Endothelial cell of umbilical vein (primary cell): ENCODE measurements around the gene ACCSL. TPM values are rescaled to one million over a fixed set of nuclear protein-coding genes. Genes with fewer than 3 reads are reported as not detected.

Source experiments
- BruUV-seq: library from RNA; stranded (reverse); fragments of 400-500 nt; replicated peaks from 2 replicates; lab custom pipeline; 2021; lab: Mats Ljungman, UMichigan
- CTCF ChIA-PET: fragments of 300-600, 350-600 bp; sonication (Branson Sonifier 250); formaldehyde crosslinking; loops from one replicate; lab custom pipeline; 2021; ENCODE audit warnings: antibody characterized with exemption, inconsistent platforms; lab: Charles Lee
- POLR2A ChIA-PET: fragments of 300-600, 350-600 bp; sonication (Branson Sonifier 250); formaldehyde crosslinking; loops from one replicate; lab custom pipeline; 2021; ENCODE audit warnings: antibody characterized with exemption, inconsistent platforms; lab: Charles Lee
- DNase-seq: peaks from one replicate; pipeline ENCODE4 v3.0.0-alpha.2; 2011; ENCODE audit warnings: low read depth, low spot score
- FAIRE-seq: peaks from 2 replicates; lab custom pipeline; 2011; peaks lifted over from hg19 to GRCh38; lab: Jason Lieb, UNC
- H2AFZ ChIP-seq: 2 replicates; pipeline ENCODE4 v1.6.0; 2012; ENCODE audit warnings: low read depth, low read length, control low read depth, inconsistent platforms
- H3K27ac ChIP-seq: 2 replicates; pipeline ENCODE4 v1.5.1; 2011; ENCODE audit warnings: low read depth, mild to moderate bottlenecking, control low read depth, low read length, moderate library complexity; ENCODE audit not compliant: insufficient read depth
- H3K27me3 ChIP-seq, 2 experiments: 2 replicates each; pipeline versions ENCODE4 v1.6.0 to v1.6.1; 2011; ENCODE audit warnings: low read length in 2 of 2, mixed read lengths in 1 of 2; ENCODE audit not compliant: control insufficient read depth in 2 of 2, insufficient read depth in 2 of 2
- H3K36me3 ChIP-seq, 2 experiments: 2 replicates in 1 of 2; 3 replicates in 1 of 2; pipeline ENCODE4 v1.5.1; 2011; ENCODE audit warnings: low read length in 2 of 2, mild to moderate bottlenecking in 1 of 2, moderate library complexity in 1 of 2; ENCODE audit not compliant: control insufficient read depth in 2 of 2, insufficient read depth in 2 of 2; ENCODE audit errors: extremely low read depth in 1 of 2
- H3K4me1 ChIP-seq: 3 replicates; pipeline ENCODE4 v1.5.1; 2011; ENCODE audit warnings: mild to moderate bottlenecking, low read length; ENCODE audit not compliant: control insufficient read depth, insufficient read depth; ENCODE audit errors: extremely low read depth
- H3K4me2 ChIP-seq: 2 replicates; pipeline ENCODE4 v1.6.1; 2011; ENCODE audit warnings: low read length, control low read depth, mixed read lengths; ENCODE audit not compliant: insufficient read depth
- H3K4me3 ChIP-seq, 3 experiments: fragments of 200-600 bp in 1 of 3; sonication (generic), shearing (Covaris generic) in 1 of 3; replicated peaks in 1 of 3; 2 replicates each; pipeline ENCODE4 v1.5.1; 2011 to 2016; ENCODE audit warnings: control low read depth in 3 of 3, low read length in 3 of 3, mild to moderate bottlenecking in 2 of 3, inconsistent platforms in 1 of 3, low read depth in 1 of 3, moderate library complexity in 1 of 3; ENCODE audit not compliant: insufficient read depth in 1 of 3
- H3K79me2 ChIP-seq: 2 replicates; pipeline ENCODE4 v1.6.0; 2012; ENCODE audit warnings: low read length, inconsistent platforms; ENCODE audit not compliant: control insufficient read depth, insufficient read depth
- H3K9ac ChIP-seq: replicated peaks from 2 replicates; pipeline ENCODE3; 2011; ENCODE audit warnings: low read length, control low read depth; ENCODE audit not compliant: insufficient read depth; ENCODE audit errors: extremely low read depth
- H3K9me1 ChIP-seq: replicated peaks from 3 replicates; pipeline ENCODE4 v1.6.0; 2011; ENCODE audit warnings: mild to moderate bottlenecking, low read length; ENCODE audit not compliant: control insufficient read depth, insufficient read depth; ENCODE audit errors: extremely low read depth
- H3K9me3 ChIP-seq: replicated peaks from 2 replicates; pipeline ENCODE4 v1.5.1; 2012; ENCODE audit warnings: low read length, inconsistent platforms; ENCODE audit not compliant: control insufficient read depth, insufficient read depth
- H4K20me1 ChIP-seq: replicated peaks from 2 replicates; pipeline ENCODE3; 2011; ENCODE audit warnings: mild to moderate bottlenecking, low read length; ENCODE audit not compliant: control insufficient read depth, insufficient read depth; ENCODE audit errors: extremely low read depth
- CTCF ChIP-seq, 2 donors: IDR thresholded peaks; 1 replicate in 1 of 2; 2 replicates in 1 of 2; pipeline ENCODE4 v1.5.1; 2011; ENCODE audit warnings: low read length in 2 of 2, mild to moderate bottlenecking in 2 of 2, moderate library complexity in 2 of 2, control low read depth in 1 of 2, inconsistent platforms in 1 of 2, low read depth in 1 of 2; ENCODE audit not compliant: insufficient read depth in 1 of 2; ENCODE audit errors: extremely low read depth in 1 of 2
- EZH2 ChIP-seq: IDR thresholded peaks from 2 replicates; pipeline ENCODE4 v1.6.1; 2012; ENCODE audit warnings: borderline replicate concordance, low read depth, mild to moderate bottlenecking, moderate library complexity, low read length, inconsistent platforms; ENCODE audit not compliant: severe bottlenecking
- FOS ChIP-seq: IDR thresholded peaks from 2 replicates; pipeline ENCODE4 v1.6.1; 2011; ENCODE audit warnings: mild to moderate bottlenecking, low read length, moderate library complexity, borderline replicate concordance; ENCODE audit not compliant: insufficient read depth
- GATA2 ChIP-seq: IDR thresholded peaks from 2 replicates; pipeline ENCODE4 v1.7.0; 2011; ENCODE audit warnings: low read depth, mild to moderate bottlenecking, moderate library complexity, mixed read lengths, low read length; ENCODE audit not compliant: insufficient read length, insufficient read depth
- JUN ChIP-seq: IDR thresholded peaks from 2 replicates; pipeline ENCODE4 v1.6.1; 2011; ENCODE audit warnings: borderline replicate concordance, low read depth; ENCODE audit not compliant: insufficient read length, insufficient read depth
- POLR2AphosphoS5 ChIP-seq: IDR thresholded peaks from 2 replicates; pipeline ENCODE4 v1.6.1; 2012; ENCODE audit warnings: low read depth, mild to moderate bottlenecking, control low read depth, low read length, moderate library complexity; ENCODE audit not compliant: insufficient read depth
- dilution Hi-C: fragments of 300-500 bp; cut with MboI; formaldehyde crosslinking; loops from one replicate; pipeline ENCODE4 v1.15.0; 2019; ENCODE audit warnings: low sequenced_read_pairs; ENCODE audit not compliant: extremely low pct_ligation_motif_present
- intact Hi-C: fragments of 100-400 bp; cut with micrococcal nuclease; formaldehyde crosslinking; loops from one replicate; pipeline ENCODE4 v1.10.0; 2022
- polyA plus RNA-seq, 4 experiments: library from polyadenylated mRNA; depleted of rRNA in 3 of 4; stranded (reverse) in 3 of 4; unstranded in 1 of 4; fragments of >200 nt; gene quantifications; 2 replicates each; pipeline versions ENCODE4 v1.2.1 to v1.2.3, GENCODE V29; 2011 to 2012; ENCODE audit warnings: missing spikeins in 1 of 4
- total RNA-seq: library from RNA; stranded (reverse); gene quantifications from 2 replicates; pipeline ENCODE4 v1.2.3, GENCODE V29; 2021

Gene ACCSL
- total and polyA plus RNA-seq, 2 donors (not counting 3 experiments of a cell fraction or from before 2014, with no cell fraction given) = not detected

DNA sequence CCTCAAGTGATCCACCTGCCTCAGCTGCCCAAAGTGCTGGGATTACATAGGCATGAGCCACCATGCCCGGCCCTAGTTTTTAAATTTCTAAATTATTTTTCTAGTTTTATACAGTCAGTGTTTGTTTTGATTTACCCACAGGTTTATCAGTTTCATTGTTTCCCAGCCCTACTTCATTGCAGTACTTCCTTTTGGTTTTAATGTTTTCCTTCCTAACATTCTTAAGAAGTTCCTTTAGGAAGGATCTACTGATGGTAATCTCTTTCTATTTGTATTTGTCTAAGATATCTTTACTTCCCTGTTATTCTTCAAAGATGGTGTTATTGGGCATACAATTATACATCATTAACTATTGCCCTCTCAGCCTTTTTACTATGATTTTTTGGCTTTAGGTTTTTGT is 42.8 kb downstream of the ACCSL start:
- ChIA-PET CTCF (interaction anchor here (0.7 to 5.4 kb wide), 5 partner anchors 14 to 433 kb away, joined by 3 to 112 read pairs (median 3); partner anchors contain the start of gene ACCS), POLR2A (no interaction called here)
- Histone ChIP-seq H3K4me1 (peaks cover 8% of the 10 kb centered on the region), H3K36me3 (no peaks in the 10 kb centered on the region), H3K9ac (no peak overlapping the region), H3K9me1 (no peaks in the 10 kb centered on the region), H3K27me3 (peaks cover 41 to 63% of the 10 kb centered on the region in 2 experiments), H3K27ac (no peak overlapping the region), H3K79me2 (no peaks in the 10 kb centered on the region), H3K4me3 (no peak overlapping the region), H3K9me3 (no peaks in the 10 kb centered on the region), H3K4me2 (peak overlapping the region; percentile 44), H4K20me1 (no peaks in the 10 kb centered on the region), H2AFZ (no peak overlapping the region)
- intact Hi-C loops = no loop called here
- dilution Hi-C loops = no loop called here
- DNase-seq (peak; percentile 78), FAIRE-seq (peak; percentile 47)
- TF ChIP-seq EZH2 (no peak), FOS (peak; percentile 6), JUN (peak; percentile 6), GATA2 (peak; percentile 95), CTCF (IDR thresholded peaks at IDR 0.05; ENCODE audit: extremely low read depth in 1 of 2, insufficient read depth in 1 of 2, low read depth in 1 of 2, low read length in 2 of 2) (no peak), POLR2AphosphoS5 (peak; percentile 46)
- no TSS peak for BruUV-seq
